SU-DHL-6 (cell line): ENCODE measurements around the gene LRRTM4.

Experiments used
- EZH2phosphoT487 ChIP-seq: fragments of 200-600 bp; sonication (generic), shearing (Covaris generic); conservative IDR thresholded peaks from 2 replicates; pipeline ENCODE4 v1.6.1; 2018; ENCODE audit warnings: mild to moderate bottlenecking, antibody characterized with exemption, low read length, moderate library complexity, mixed read lengths
- TF ChIP-seq, protein P1 (sequence below): fragments of 200-600 bp; sonication (generic); IDR thresholded peaks from one replicate; pipeline ENCODE4 v1.5.1; 2017; ENCODE audit warnings: antibody characterized with exemption, mild to moderate bottlenecking, low read length, moderate library complexity; ENCODE audit not compliant: insufficient read depth, poor library complexity, severe bottlenecking

DNA sequence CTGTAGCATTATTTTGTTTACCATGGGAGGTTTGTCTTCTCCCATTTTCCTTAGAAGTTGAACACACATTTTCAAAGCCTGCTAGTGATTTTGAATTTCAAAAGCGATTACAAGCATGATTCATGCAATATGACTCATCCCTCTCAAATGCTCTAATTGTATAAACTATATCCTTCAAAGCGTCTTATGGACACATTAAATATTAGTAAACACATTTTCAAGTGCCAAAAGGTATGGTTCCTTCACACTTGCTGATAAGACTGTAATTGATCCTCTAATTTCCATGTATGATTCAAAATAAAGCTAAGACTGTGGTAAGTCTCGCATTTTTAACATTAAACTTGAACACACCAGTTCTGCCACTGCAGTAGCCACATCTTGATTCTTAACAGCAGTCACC is 512.9 kb downstream of the LRRTM4 start:
- TF ChIP-seq, protein P1, sequence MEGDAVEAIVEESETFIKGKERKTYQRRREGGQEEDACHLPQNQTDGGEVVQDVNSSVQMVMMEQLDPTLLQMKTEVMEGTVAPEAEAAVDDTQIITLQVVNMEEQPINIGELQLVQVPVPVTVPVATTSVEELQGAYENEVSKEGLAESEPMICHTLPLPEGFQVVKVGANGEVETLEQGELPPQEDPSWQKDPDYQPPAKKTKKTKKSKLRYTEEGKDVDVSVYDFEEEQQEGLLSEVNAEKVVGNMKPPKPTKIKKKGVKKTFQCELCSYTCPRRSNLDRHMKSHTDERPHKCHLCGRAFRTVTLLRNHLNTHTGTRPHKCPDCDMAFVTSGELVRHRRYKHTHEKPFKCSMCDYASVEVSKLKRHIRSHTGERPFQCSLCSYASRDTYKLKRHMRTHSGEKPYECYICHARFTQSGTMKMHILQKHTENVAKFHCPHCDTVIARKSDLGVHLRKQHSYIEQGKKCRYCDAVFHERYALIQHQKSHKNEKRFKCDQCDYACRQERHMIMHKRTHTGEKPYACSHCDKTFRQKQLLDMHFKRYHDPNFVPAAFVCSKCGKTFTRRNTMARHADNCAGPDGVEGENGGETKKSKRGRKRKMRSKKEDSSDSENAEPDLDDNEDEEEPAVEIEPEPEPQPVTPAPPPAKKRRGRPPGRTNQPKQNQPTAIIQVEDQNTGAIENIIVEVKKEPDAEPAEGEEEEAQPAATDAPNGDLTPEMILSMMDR: no peak
- TF ChIP-seq EZH2phosphoT487: no peak
